Mesenchymal stem cell (in vitro differentiated cells and primary cell): ENCODE data around the gene HIPK1.

Experiments
- DNase-seq: peaks from one replicate; pipeline ENCODE4 v3.0.0-alpha.2; 2013
- H2AFZ ChIP-seq: one replicate; pipeline ENCODE4 v1.6.1; 2013; ENCODE audit warnings: low read depth, mild to moderate bottlenecking, control low read depth, inconsistent platforms, low read length, moderate library complexity
- H2AK5ac ChIP-seq: 2 replicates; pipeline ENCODE4 v1.6.1; 2013; ENCODE audit warnings: low read length, moderate library complexity, mild to moderate bottlenecking, inconsistent platforms; ENCODE audit not compliant: severe bottlenecking
- H2BK120ac ChIP-seq: one replicate; pipeline ENCODE4 v1.6.1; 2013; ENCODE audit warnings: low read depth, mild to moderate bottlenecking, inconsistent platforms, low read length, moderate library complexity
- H2BK12ac ChIP-seq, 2 experiments: one replicate each; pipeline ENCODE4 v1.6.1; 2013; ENCODE audit warnings: inconsistent platforms in 2 of 2, low read length in 2 of 2, mild to moderate bottlenecking in 2 of 2, moderate library complexity in 2 of 2, control low read depth in 1 of 2
- H2BK15ac ChIP-seq: one replicate; pipeline ENCODE4 v1.6.1; 2013; ENCODE audit warnings: mild to moderate bottlenecking, low read depth, inconsistent platforms; ENCODE audit not compliant: poor library complexity, severe bottlenecking
- H2BK5ac ChIP-seq: 2 replicates; pipeline ENCODE4 v1.6.1; 2013; ENCODE audit warnings: low read depth, mild to moderate bottlenecking, low read length, control low read depth, inconsistent platforms; ENCODE audit not compliant: poor library complexity, severe bottlenecking
- H3K14ac ChIP-seq, 2 experiments: one replicate each; pipeline ENCODE4 v1.6.1; 2013; ENCODE audit warnings: inconsistent platforms in 2 of 2, low read length in 2 of 2, control low read depth in 1 of 2, mild to moderate bottlenecking in 1 of 2, moderate library complexity in 1 of 2
- H3K18ac ChIP-seq, 2 experiments: one replicate each; pipeline ENCODE4 v1.6.1; 2013; ENCODE audit warnings: inconsistent platforms in 2 of 2, low read length in 2 of 2, control low read depth in 1 of 2, low read depth in 1 of 2, mild to moderate bottlenecking in 1 of 2
- H3K23ac ChIP-seq, 2 experiments: one replicate each; pipeline ENCODE4 v1.6.1; 2013; ENCODE audit warnings: inconsistent platforms in 2 of 2, low read length in 2 of 2, mild to moderate bottlenecking in 2 of 2, moderate library complexity in 2 of 2, control low read depth in 1 of 2
- H3K27ac ChIP-seq: 2 replicates; pipeline ENCODE4 v1.5.1; 2013; ENCODE audit warnings: mild to moderate bottlenecking, moderate library complexity, low read length, control low read depth, inconsistent platforms; ENCODE audit not compliant: poor library complexity, severe bottlenecking
- H3K27me3 ChIP-seq, 2 experiments: 2 replicates each; pipeline versions ENCODE4 v1.6.1 to v1.7.0; 2013; ENCODE audit warnings: low read length in 2 of 2, mild to moderate bottlenecking in 2 of 2, moderate library complexity in 2 of 2, control low read depth in 1 of 2, inconsistent platforms in 1 of 2; ENCODE audit not compliant: control insufficient read depth in 1 of 2, insufficient read depth in 1 of 2
- H3K36me3 ChIP-seq, 2 experiments: 2 replicates each; pipeline versions ENCODE4 v1.6.1 to v1.7.0; 2013; ENCODE audit warnings: low read length in 2 of 2, control low read depth in 1 of 2, inconsistent platforms in 1 of 2, low read depth in 1 of 2, mild to moderate bottlenecking in 1 of 2; ENCODE audit not compliant: insufficient read depth in 2 of 2, control insufficient read depth in 1 of 2
- H3K4ac ChIP-seq, 2 experiments: one replicate each; pipeline ENCODE4 v1.6.1; 2013; ENCODE audit warnings: inconsistent platforms in 2 of 2, low read length in 2 of 2, mild to moderate bottlenecking in 2 of 2, moderate library complexity in 2 of 2, control low read depth in 1 of 2, low read depth in 1 of 2
- H3K4me1 ChIP-seq: 2 replicates; pipeline ENCODE4 v1.6.1; 2013; ENCODE audit warnings: low read depth, low read length, control low read depth; ENCODE audit not compliant: control insufficient read depth, insufficient read depth
- H3K4me2 ChIP-seq: 2 replicates; pipeline ENCODE4 v1.6.1; 2013; ENCODE audit warnings: low read length, mild to moderate bottlenecking, inconsistent platforms; ENCODE audit not compliant: poor library complexity, severe bottlenecking
- H3K4me3 ChIP-seq, 2 experiments: 2 replicates each; pipeline versions ENCODE4 v1.5.1 to v1.7.0; 2013; ENCODE audit warnings: low read length in 2 of 2, mild to moderate bottlenecking in 2 of 2, control low read depth in 1 of 2, low read depth in 1 of 2; ENCODE audit not compliant: insufficient read depth in 1 of 2
- H3K79me1 ChIP-seq: replicated peaks from 2 replicates; pipeline ENCODE4 v1.6.1; 2013; ENCODE audit warnings: mild to moderate bottlenecking, control low read depth, low read length, inconsistent platforms; ENCODE audit not compliant: poor library complexity, severe bottlenecking
- H3K9ac ChIP-seq: 2 replicates; pipeline ENCODE4 v1.7.0; 2013; ENCODE audit warnings: mild to moderate bottlenecking, low read length, moderate library complexity
- H3K9me3 ChIP-seq: 2 replicates; pipeline ENCODE4 v1.7.0; 2013; ENCODE audit warnings: mild to moderate bottlenecking, low read length; ENCODE audit not compliant: control insufficient read depth
- H4K8ac ChIP-seq: one replicate; pipeline ENCODE4 v1.6.1; 2013; ENCODE audit warnings: inconsistent platforms, mild to moderate bottlenecking, low read length, moderate library complexity
- H4K91ac ChIP-seq: one replicate; pipeline ENCODE4 v1.6.1; 2013; ENCODE audit warnings: mild to moderate bottlenecking, low read length, inconsistent platforms
- WGBS: methylation state at CpG from one replicate; pipeline ENCODE4 v1.1.7; 2013; ENCODE audit warnings: mixed read lengths; 5-methylcytosine and 5-hydroxymethylcytosine counted together

Gene HIPK1

DNA sequence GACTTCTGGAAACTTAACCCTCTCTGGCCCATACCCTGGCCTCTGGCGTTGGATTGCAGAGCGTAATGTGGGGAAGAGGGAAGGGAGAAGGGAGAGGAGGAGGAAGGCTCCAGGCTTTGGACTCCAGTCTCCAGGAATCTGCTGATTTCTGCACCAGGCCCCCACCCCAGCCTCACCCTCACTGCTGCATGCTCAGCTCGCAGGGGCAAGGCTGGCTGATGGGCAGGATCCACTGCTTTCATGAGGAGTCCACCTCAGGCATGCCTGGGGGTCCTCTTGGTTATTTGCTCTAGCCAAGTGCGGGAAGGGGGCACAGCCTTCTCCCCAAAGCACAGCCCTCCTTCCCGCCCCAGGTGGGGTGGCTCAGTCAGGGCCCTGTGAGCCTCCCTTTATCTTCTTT, 53.8 kb downstream of the HIPK1 start:
- H3K4me2 ChIP-seq = peak overlapping the region; percentile 49
- peak overlapping the region; percentile 40 for H3K27ac ChIP-seq
- no peak for DNase-seq
- no peak overlapping the region for H2BK120ac ChIP-seq
- no peaks in the 10 kb centered on the region for H3K27me3 ChIP-seq
- H3K14ac ChIP-seq = no peak overlapping the region
- peak overlapping the region; percentile 6 to 86 for H3K18ac ChIP-seq
- peak overlapping the region; percentile 66 for H4K8ac ChIP-seq
- H2AFZ ChIP-seq = no peak overlapping the region
- peaks cover 8 to 9% of the 10 kb centered on the region in 2 experiments for H3K36me3 ChIP-seq
- peak overlapping the region; percentile 70 for H2BK15ac ChIP-seq
- peaks cover 45% of the 10 kb centered on the region for H3K4me1 ChIP-seq
- peak overlapping the region in 1 of 2 experiments; percentile 85 for H3K4me3 ChIP-seq
- H4K91ac ChIP-seq = peak overlapping the region; percentile 72
- 82% methylated on average over 4 of the region's 5 CpGs for WGBS
- H3K9ac ChIP-seq = peak overlapping the region; percentile 72
- peak overlapping the region; percentile 75 for H2AK5ac ChIP-seq
- H2BK5ac ChIP-seq = no peak overlapping the region
- peaks cover 7% of the 10 kb centered on the region for H3K79me1 ChIP-seq
- H3K4ac ChIP-seq = peak overlapping the region in 1 of 2 experiments; percentile 65
- H3K9me3 ChIP-seq = no peaks in the 10 kb centered on the region
- peak overlapping the region; percentile 73 to 97 for H2BK12ac ChIP-seq
- H3K23ac ChIP-seq = no peak overlapping the region

DNA sequence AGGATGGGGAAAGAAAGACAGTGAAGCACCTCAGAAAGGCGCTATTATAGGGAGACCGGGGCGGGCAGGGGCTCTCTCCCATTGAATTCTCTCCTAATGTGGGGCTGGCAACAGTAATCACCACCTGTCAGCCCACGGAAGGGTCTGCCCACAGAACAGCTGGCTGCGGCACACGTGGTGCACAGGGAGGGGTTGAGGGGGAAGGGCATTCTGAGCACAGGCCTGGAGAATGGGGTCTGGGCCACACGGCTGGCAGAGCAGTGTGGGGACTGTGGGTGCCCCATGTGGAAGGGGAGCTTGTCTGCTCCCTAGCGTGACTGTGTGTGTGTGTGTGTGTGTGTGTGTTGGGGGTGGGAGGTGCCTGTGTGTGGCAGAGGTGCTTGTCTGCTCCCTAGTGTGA, 54.3 kb downstream of the HIPK1 start:
- no peak for DNase-seq

GRCh38 chr1:113983826-113984225, 54.7 kb downstream of the HIPK1 start:
- no peaks in the 10 kb centered on the region for H3K9me3 ChIP-seq

More for the DNA sequence above, 54.3 kb downstream of the HIPK1 start:
- H3K14ac ChIP-seq = peak overlapping the region in 1 of 2 experiments; percentile 19
- H2BK5ac ChIP-seq = no peak overlapping the region
- no peak overlapping the region for H2BK120ac ChIP-seq
- no peaks in the 10 kb centered on the region for H3K9me3 ChIP-seq
- peak overlapping the region; percentile 75 for H2AK5ac ChIP-seq
- peak overlapping the region; percentile 72 for H3K9ac ChIP-seq
- H3K4ac ChIP-seq = peak overlapping the region; percentile 65 to 81
- no peaks in the 10 kb centered on the region for H3K27me3 ChIP-seq
- peak overlapping the region; percentile 83 for H4K8ac ChIP-seq
- H4K91ac ChIP-seq = peak overlapping the region; percentile 93
- 88% methylated on average over 8 of the region's 8 CpGs for WGBS
- H2AFZ ChIP-seq = no peak overlapping the region
- H3K4me3 ChIP-seq = peak overlapping the region in 1 of 2 experiments; percentile 85
- H2BK12ac ChIP-seq = peak overlapping the region; percentile 73 to 97
- peaks cover 8 to 9% of the 10 kb centered on the region in 2 experiments for H3K36me3 ChIP-seq
- no peak overlapping the region for H3K4me2 ChIP-seq
- H3K4me1 ChIP-seq = peaks cover 45% of the 10 kb centered on the region
- no peak overlapping the region for H3K27ac ChIP-seq
- peak overlapping the region in 1 of 2 experiments; percentile 29 for H3K23ac ChIP-seq
- peak overlapping the region; percentile 59 to 90 for H3K18ac ChIP-seq
- H3K79me1 ChIP-seq = peaks cover 7% of the 10 kb centered on the region
- H2BK15ac ChIP-seq = peak overlapping the region; percentile 70

DNA sequence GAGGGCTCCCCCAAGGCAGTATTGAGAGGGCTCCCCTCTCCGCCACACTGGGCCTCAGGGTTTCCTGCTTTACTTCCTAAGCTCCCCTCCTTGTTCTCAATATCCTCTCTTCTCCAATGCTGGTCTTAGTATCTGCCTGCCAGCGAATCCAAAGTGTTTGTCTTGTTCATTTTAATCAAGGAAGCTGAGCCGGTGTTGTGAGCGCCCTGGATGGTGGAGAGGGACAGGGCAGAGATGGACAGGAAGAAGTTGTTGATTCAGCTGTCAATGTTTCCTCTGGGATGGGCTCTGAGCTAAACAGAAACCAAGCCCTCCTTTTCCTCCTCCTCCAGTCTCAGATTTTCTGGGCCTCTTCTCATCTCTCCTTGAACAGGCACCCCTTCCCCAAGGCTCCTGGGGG, 55.6 kb downstream of the HIPK1 start:
- H3K9ac ChIP-seq = no peak overlapping the region
- no peaks in the 10 kb centered on the region for H3K27me3 ChIP-seq
- H3K9me3 ChIP-seq = no peaks in the 10 kb centered on the region
- peak overlapping the region; percentile 63 for H2AK5ac ChIP-seq
- H2BK5ac ChIP-seq = no peak overlapping the region
- DNase-seq = no peak
- H3K4ac ChIP-seq = peak overlapping the region in 1 of 2 experiments; percentile 67
- no peak overlapping the region for H2BK120ac ChIP-seq
- no peak overlapping the region for H3K18ac ChIP-seq
- H2BK15ac ChIP-seq = no peak overlapping the region
- peaks cover 8 to 9% of the 10 kb centered on the region in 2 experiments for H3K36me3 ChIP-seq
- peak overlapping the region; percentile 41 for H4K8ac ChIP-seq
- peak overlapping the region; percentile 12 for H3K27ac ChIP-seq
- H3K4me2 ChIP-seq = no peak overlapping the region
- H2AFZ ChIP-seq = no peak overlapping the region
- H3K4me3 ChIP-seq = no peak overlapping the region
- peak overlapping the region; percentile 16 to 59 for H2BK12ac ChIP-seq
- peaks cover 43% of the 10 kb centered on the region for H3K4me1 ChIP-seq
- peaks cover 7% of the 10 kb centered on the region for H3K79me1 ChIP-seq
- peak overlapping the region in 1 of 2 experiments; percentile 18 for H3K14ac ChIP-seq
- H4K91ac ChIP-seq = peak overlapping the region; percentile 3
- 83% methylated on average over 4 of the region's 4 CpGs for WGBS
- no peak overlapping the region for H3K23ac ChIP-seq

More at GRCh38 chr1:113983826-113984225, 54.7 kb downstream of the HIPK1 start:
- DNase-seq = no peak
- no peak overlapping the region for H2BK15ac ChIP-seq
- H2BK120ac ChIP-seq = no peak overlapping the region
- no peak overlapping the region for H4K8ac ChIP-seq
- H3K36me3 ChIP-seq = peaks cover 8 to 9% of the 10 kb centered on the region in 2 experiments
- H3K9ac ChIP-seq = peak overlapping the region; percentile 72
- H3K27ac ChIP-seq = no peak overlapping the region
- H2AK5ac ChIP-seq = peak overlapping the region; percentile 75
- no peaks in the 10 kb centered on the region for H3K27me3 ChIP-seq
- H3K4ac ChIP-seq = peak overlapping the region in 1 of 2 experiments; percentile 81
- H4K91ac ChIP-seq = peak overlapping the region; percentile 93
- H3K4me1 ChIP-seq = peaks cover 45% of the 10 kb centered on the region
- H3K4me2 ChIP-seq = no peak overlapping the region
- peak overlapping the region in 1 of 2 experiments; percentile 85 for H3K4me3 ChIP-seq
- H2AFZ ChIP-seq = no peak overlapping the region
- H3K79me1 ChIP-seq = peaks cover 7% of the 10 kb centered on the region
- peak overlapping the region in 1 of 2 experiments; percentile 97 for H2BK12ac ChIP-seq
- no peak overlapping the region for H2BK5ac ChIP-seq
- peak overlapping the region in 1 of 2 experiments; percentile 19 for H3K14ac ChIP-seq
- WGBS = 97% methylated on average over 7 of the region's 7 CpGs
- peak overlapping the region; percentile 16 to 90 for H3K18ac ChIP-seq
- peak overlapping the region in 1 of 2 experiments; percentile 29 for H3K23ac ChIP-seq
